ENCODE results near the gene BTG4. TPM values are rescaled to one million over a fixed set of nuclear protein-coding genes. Genes with fewer than 3 reads are reported as not detected.

BTG4 gene
- total and polyA plus RNA-seq, 2 donors (not counting 3 experiments of a cell fraction or from before 2014, with no cell fraction given): not detected

GRCh38 chr11:111549869-111550203 lies 37.6 kb upstream of the BTG4 start:
- H2AFZ ChIP-seq (ENCODE audit: low read depth, low read length): no peak overlapping the region
- H3K27ac ChIP-seq (ENCODE audit: insufficient read depth, low read depth, low read length): no peak overlapping the region
- no peak overlapping the region for H3K4me3 ChIP-seq (replicated peaks in 1 of 3; ENCODE audit: insufficient read depth in 1 of 3, low read depth in 1 of 3, low read length in 3 of 3)
- H3K79me2 ChIP-seq (ENCODE audit: control insufficient read depth, insufficient read depth, low read length): no peaks in the 10 kb centered on the region
- H3K27me3 ChIP-seq (ENCODE audit: control insufficient read depth in 2 of 2, insufficient read depth in 2 of 2, low read length in 2 of 2): peaks cover 15 to 22% of the 10 kb centered on the region in 2 experiments
- no peak overlapping the region for H3K4me2 ChIP-seq (ENCODE audit: insufficient read depth, low read length)
- H3K9me1 ChIP-seq (replicated peaks; ENCODE audit: control insufficient read depth, extremely low read depth, insufficient read depth, low read length): no peaks in the 10 kb centered on the region
- ChIA-PET POLR2A (no interaction called here), CTCF (interaction anchor here (3.3 kb wide), 1 partner anchor 12 kb away, joined by 15 read pairs; no protein-coding TSS in a partner anchor)
- no TSS peak for BruUV-seq (replicated peaks)
- no peaks in the 10 kb centered on the region for H3K4me1 ChIP-seq (ENCODE audit: control insufficient read depth, extremely low read depth, insufficient read depth, low read length)
- DNase-seq (ENCODE audit: low read depth, low spot score): no peak
- H4K20me1 ChIP-seq (replicated peaks; ENCODE audit: control insufficient read depth, extremely low read depth, insufficient read depth, low read length): no peaks in the 10 kb centered on the region
- no peaks in the 10 kb centered on the region for H3K9me3 ChIP-seq (replicated peaks; ENCODE audit: control insufficient read depth, insufficient read depth, low read length)
- no peaks in the 10 kb centered on the region for H3K36me3 ChIP-seq (ENCODE audit: control insufficient read depth in 2 of 2, extremely low read depth in 1 of 2, insufficient read depth in 2 of 2, low read length in 2 of 2)
- TF ChIP-seq JUN (IDR thresholded peaks at IDR 0.05; ENCODE audit: borderline replicate concordance, insufficient read depth, insufficient read length, low read depth): no peak
- dilution Hi-C loops (cut with MboI; ENCODE audit: extremely low pct_ligation_motif_present, low sequenced_read_pairs): no loop called here
- FAIRE-seq: no peak
- H3K9ac ChIP-seq (replicated peaks; ENCODE audit: extremely low read depth, insufficient read depth, low read length): no peak overlapping the region
- intact Hi-C loops (cut with micrococcal nuclease): no loop called here

- TF ChIP-seq EZH2 (IDR thresholded peaks at IDR 0.05; ENCODE audit: borderline replicate concordance, low read depth, low read length, severe bottlenecking) (no peak), CTCF (IDR thresholded peaks at IDR 0.05; ENCODE audit: extremely low read depth in 1 of 2, insufficient read depth in 1 of 2, low read depth in 1 of 2, low read length in 2 of 2) (no peak), GATA2 (IDR thresholded peaks at IDR 0.05; ENCODE audit: insufficient read depth, insufficient read length, low read depth, low read length) (no peak), MYC (IDR thresholded peaks at IDR 0.05; ENCODE audit: low read depth, low read length) (no peak), MAX (IDR thresholded peaks at IDR 0.05; ENCODE audit: insufficient read depth, insufficient read length) (no peak), POLR2AphosphoS5 (IDR thresholded peaks at IDR 0.05; ENCODE audit: insufficient read depth, low read depth, low read length) (no peak), FOS (IDR thresholded peaks at IDR 0.05; ENCODE audit: borderline replicate concordance, insufficient read depth, low read length) (no peak), JUN (IDR thresholded peaks at IDR 0.05; ENCODE audit: borderline replicate concordance, insufficient read depth, insufficient read length, low read depth) (no peak), POLR2A (IDR thresholded peaks at IDR 0.05; ENCODE audit: low read depth, low read length) (no peak)
- no TSS peak for BruUV-seq (replicated peaks)
- Histone ChIP-seq H3K27ac (ENCODE audit: insufficient read depth, low read depth, low read length) (no peak overlapping the region), H3K27me3 (ENCODE audit: control insufficient read depth in 2 of 2, insufficient read depth in 2 of 2, low read length in 2 of 2) (peaks cover 13 to 22% of the 10 kb centered on the region in 2 experiments), H3K79me2 (ENCODE audit: control insufficient read depth, insufficient read depth, low read length) (no peaks in the 10 kb centered on the region), H3K9me1 (replicated peaks; ENCODE audit: control insufficient read depth, extremely low read depth, insufficient read depth, low read length) (no peaks in the 10 kb centered on the region), H3K36me3 (ENCODE audit: control insufficient read depth in 2 of 2, extremely low read depth in 1 of 2, insufficient read depth in 2 of 2, low read length in 2 of 2) (no peaks in the 10 kb centered on the region), H3K9ac (replicated peaks; ENCODE audit: extremely low read depth, insufficient read depth, low read length) (no peak overlapping the region), H3K4me2 (ENCODE audit: insufficient read depth, low read length) (no peak overlapping the region), H3K4me3 (replicated peaks in 1 of 3; ENCODE audit: insufficient read depth in 1 of 3, low read depth in 1 of 3, low read length in 3 of 3) (no peak overlapping the region), H4K20me1 (replicated peaks; ENCODE audit: control insufficient read depth, extremely low read depth, insufficient read depth, low read length) (no peaks in the 10 kb centered on the region), H3K4me1 (ENCODE audit: control insufficient read depth, extremely low read depth, insufficient read depth, low read length) (no peaks in the 10 kb centered on the region), H2AFZ (ENCODE audit: low read depth, low read length) (no peak overlapping the region), H3K9me3 (replicated peaks; ENCODE audit: control insufficient read depth, insufficient read depth, low read length) (no peaks in the 10 kb centered on the region)
- dilution Hi-C loops (cut with MboI; ENCODE audit: extremely low pct_ligation_motif_present, low sequenced_read_pairs) (no loop called here), intact Hi-C loops (cut with micrococcal nuclease) (no loop called here)
- ChIA-PET POLR2A (no interaction called here), CTCF (interaction anchor here (3.3 kb wide), 1 partner anchor 12 kb away, joined by 15 read pairs; no protein-coding TSS in a partner anchor)
- DNase-seq (ENCODE audit: low read depth, low spot score) (no peak), FAIRE-seq (no peak)
These were observed 37.1 kb upstream of the BTG4 start for GRCh38 chr11:111549196-111549868.
